ENCODE results near the gene NTF3. TPM values are rescaled to one million over a fixed set of nuclear protein-coding genes. Genes with fewer than 3 reads are reported as not detected.

Gene NTF3
- polyA plus RNA-seq (ENCODE audit: insufficient read length in 4 of 4): 1 to 10 TPM; 3.6 to 5.5 (median 4.8) TPM

DNA sequence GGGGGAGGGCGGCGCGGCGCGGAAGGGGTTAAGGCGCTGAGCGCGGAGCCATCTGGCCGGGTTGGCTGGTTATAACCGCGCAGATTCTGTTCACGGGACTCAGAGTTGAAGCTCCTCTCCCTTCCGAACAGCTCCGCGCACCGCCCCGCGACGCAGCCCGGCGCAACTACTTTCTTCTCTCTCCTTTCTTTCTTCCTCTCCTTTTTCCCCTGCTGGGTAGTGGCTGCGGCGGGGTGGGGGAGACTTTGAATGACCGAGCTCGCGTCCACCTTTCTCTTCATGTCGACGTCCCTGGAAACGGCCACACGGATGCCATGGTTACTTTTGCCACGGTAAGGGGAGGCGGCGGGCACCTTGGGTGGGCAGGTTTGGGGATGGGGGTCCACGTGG, at the start of gene NTF3:
Gene NTF3, plus strand, starts transcription at position 98 of the 390 bp plus-strand sequence. Its CDS starts 217 bp downstream, at position 315.
- DNase-seq (ENCODE audit: low read depth in 4 of 4, low spot score in 3 of 4): no peak

DNA sequence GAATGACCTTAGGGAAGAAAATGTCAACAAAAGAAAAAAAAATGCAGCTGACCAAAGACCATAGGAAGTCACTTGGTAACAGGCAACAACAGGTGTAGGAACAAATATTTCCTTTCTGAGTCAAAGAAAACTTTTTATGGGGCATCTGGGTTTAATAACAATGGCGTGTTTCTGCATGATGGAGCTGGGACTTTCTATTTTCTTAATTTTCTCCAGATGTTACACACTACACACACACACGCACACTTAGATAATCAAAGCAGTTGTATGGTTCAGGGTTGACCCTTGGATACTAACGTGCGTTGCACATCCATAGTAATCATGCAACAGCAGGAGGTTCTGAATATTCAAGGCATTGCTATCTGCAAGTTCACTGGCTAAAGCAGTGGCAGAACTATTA, 47.9 kb upstream of the NTF3 start:
- no peak for DNase-seq (ENCODE audit: low read depth in 4 of 4, low spot score in 3 of 4)

DNA sequence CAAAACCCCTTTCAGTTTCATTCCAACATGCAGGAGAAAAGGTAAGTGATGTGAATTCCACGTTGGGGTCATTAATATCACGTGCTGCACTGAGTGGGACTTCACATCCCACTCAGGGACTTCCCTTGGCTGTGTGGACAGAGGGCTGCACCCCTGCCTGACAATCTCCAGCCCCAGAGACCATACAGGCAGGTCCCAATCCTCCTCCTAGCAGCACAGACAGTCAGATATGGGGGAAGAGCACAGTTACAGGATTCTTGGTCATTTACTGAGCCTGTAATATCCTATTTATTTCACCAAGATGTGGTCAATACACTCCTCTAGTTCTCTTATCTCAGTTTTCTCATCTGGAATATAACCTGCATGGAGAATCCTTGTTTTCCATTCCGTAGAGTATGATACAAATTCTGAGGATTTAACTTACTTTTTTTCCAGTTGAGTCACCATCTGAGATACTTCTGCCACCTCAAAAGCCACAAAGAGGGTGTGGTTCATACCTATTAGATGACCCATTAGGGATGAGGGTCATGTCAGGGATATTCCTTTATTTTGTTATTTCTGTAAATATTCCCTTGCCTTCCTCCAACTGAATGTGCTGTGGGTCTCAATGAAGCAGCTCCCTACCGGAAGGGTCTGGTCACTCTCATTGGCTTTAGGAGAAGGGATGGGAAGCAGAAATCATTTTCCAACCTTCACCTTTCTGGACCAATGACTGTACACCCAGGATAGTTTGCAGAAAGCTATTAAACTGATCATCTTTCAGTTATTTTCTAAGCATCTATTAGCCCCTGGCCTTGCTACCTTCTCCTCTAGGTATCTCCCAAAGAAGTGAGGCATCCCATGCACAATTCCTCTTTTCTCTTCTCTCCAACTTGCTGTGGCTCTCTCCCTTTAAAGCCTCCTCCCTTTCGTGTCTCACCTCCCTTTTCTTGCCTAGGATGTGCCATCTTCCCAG, 43.0 kb upstream of the NTF3 start:
- DNase-seq (ENCODE audit: low read depth in 4 of 4, low spot score in 3 of 4): no peak

DNA sequence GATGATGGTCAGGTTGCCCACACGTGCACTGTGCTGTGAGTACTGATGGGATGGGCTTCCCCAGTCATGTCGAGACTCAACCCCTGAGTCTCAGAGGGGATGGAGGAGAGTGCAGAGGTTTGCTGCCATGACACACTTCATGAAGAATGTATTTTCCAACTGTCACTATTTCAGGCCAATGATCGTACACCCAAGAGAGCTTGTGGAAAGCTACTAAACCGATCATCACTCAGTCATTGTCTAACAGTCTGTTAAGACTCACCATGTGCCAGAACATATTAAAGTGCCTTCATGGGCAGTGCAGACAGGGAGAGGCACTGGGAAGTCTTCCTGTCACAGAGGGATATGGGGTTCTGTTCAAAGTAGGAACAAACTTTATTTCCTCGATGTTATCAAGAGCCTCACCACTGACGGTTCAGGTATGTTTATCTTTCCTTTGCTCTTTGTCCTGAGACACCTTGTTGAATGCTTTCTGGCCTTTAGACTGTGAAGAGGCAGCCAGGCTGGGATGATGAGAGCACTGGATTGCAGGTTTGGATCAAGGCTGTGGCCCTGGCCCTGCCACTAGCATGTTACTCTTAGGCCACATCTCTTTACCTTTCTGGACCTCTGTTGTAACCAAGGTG, 41.6 kb upstream of the NTF3 start:
- DNase-seq (ENCODE audit: low read depth in 4 of 4, low spot score in 3 of 4): no peak

DNA sequence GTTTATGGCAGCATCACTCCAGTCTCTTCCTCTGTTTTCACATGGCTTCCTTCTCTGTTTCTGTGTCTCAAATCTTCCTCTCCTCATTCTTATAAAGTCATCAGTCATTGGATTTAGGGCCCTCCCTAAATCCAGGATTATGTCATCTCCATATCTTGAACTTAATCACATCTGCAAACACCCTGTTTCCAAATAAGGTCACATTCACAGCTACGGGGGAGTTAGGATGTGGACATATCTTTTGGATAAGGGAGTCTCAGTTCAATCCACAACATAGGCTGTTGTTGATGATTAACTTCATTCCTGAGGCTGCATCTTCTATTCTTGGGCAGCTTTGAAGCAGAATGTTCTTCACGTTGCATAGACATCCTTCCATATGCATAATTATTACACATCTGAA, 40.3 kb upstream of the NTF3 start:
- DNase-seq (ENCODE audit: low read depth in 4 of 4, low spot score in 3 of 4): no peak

DNA sequence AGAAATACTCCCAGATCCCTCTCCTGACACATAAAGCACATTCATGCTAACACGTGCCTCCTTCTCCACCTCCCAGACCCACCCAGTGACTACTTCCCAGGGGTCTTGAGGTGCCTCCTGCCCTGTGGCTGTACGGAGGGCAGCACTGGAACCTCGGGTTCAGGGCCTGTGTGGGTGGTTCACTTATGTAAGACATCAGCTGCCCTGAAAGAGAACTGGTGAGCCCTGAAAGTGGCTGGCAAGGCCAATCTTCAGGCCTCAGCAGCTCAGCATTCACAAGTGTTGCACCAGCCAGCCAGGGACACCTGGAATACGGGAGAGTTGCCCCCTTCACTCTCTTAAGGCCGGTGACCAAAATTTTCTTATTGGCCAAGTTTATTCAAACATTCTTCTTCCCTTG, 38.9 kb upstream of the NTF3 start:
- no peak for DNase-seq (ENCODE audit: low read depth in 4 of 4, low spot score in 3 of 4)

DNA sequence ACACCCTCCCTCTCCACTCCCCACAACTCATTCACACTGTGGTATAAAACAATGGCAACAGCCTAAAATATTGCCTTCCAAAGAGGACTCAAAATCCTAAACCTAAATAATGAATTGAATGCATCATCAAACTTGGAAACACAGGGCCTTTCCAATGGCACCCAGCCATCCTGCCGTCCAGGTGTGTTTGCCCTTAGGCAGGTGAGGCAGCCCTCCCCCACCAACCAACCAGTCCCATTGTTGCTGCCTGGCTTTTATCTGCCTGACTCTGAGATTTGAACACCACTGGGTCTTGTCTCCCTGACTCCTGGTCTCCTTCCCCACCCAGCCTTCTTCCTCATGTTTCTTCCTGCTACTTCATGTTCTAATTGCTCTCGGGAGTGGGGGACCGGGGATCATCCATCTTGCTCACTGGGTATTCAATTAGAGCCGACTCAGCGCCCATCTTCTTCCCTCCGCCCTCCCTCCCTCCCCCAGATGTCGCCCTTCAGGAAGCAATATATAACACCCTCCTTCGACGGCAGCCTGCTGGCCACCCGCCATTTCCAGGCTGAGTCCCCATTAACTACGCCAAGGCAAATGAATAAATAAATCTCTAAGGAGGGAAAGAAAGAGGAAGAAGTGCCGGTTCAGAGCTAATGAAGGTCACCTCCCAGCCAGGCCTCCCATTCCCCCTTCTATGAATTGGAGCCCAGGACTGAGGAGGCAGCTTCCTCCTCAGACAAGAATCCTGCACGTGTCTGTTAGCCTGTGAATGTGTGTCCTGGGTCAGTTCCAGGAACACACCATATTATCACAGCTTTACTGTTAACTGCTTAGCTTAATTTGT, 36.3 kb upstream of the NTF3 start:
- DNase-seq (ENCODE audit: low read depth in 4 of 4, low spot score in 3 of 4): peak in 3 of 4 donors; percentile 37 to 51 (median 38)

DNA sequence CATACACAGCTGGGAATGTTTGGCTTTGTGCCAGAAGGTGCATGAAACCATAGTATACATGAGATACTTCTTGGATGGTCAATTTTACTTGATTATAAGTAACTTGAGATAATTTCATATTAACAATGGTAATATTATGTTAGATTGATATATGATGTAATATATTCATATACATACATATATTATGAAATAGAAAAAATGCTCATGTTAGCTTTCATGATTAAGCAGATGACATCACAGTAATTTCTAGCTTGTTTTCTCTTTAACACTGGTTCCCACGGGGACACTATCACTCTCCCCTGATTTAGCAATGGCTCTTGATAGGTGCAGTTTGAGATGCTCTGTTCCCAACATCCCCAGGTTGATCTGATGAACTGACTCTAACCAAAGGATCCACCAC, 35.4 kb upstream of the NTF3 start:
- no peak for DNase-seq (ENCODE audit: low read depth in 4 of 4, low spot score in 3 of 4)

DNA sequence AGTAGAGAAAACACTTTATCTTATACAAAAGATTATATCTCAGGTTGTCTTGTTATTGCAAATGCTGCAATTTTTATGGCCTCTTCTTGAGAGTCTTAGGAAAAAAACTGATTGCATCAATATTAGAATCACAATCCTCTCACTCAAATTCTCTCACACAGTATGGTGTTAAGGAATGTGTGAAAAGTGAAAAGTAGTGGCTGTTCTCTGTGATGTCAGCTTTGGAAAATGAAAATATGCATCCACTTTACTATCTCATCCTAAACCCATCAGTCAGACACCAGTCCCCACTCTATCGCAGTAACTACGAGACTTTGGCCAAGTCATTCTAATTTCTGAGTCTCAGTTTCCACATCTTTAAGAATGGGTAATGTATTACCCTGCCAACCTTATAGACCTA, 32.6 kb upstream of the NTF3 start:
- no peak for DNase-seq (ENCODE audit: low read depth in 4 of 4, low spot score in 3 of 4)

DNA sequence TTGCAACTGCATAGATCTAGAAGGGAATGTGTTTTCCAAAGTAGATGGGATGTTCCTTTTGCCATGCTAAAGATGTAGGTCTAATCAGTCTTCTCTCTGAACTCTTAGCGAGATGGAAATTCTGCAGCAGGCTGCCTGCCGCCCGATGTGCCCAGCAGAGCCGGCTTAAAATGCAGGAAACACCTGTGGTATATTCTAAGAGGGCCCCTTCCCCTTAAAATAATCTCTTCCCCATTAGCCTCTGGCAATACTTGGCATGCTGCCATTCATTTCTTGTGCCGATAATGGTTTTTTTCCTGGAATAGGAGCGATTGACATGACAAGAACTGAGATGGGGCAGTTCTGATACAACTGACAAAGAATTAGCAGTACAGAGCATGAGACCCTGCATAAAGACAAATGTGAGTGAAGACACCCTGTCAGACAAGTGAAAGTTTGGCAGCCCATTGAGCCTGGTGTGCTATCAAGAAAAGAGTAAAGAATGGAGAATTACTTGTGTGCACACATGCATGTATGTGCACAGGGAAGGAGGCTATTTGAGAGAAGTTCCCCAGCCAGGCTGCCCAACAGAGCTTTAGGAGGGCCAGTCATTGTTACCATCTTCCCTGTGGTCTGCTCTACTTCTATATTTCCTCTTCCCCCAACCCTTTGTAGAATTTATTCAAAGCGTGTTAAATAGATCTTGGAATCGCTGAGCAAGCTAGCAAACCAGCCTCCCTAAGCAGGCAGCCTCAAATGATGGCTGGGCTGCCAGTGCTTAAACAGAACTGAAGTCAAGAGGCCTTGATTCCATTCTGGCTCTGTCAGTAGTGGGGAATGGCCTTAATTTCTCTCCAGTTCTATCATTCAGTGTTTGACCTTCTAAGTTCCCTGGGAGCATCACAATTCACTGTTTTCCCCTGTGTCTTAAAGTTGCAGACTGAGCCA, 29.6 kb upstream of the NTF3 start:
- DNase-seq (ENCODE audit: low read depth in 4 of 4, low spot score in 3 of 4): no peak

DNA sequence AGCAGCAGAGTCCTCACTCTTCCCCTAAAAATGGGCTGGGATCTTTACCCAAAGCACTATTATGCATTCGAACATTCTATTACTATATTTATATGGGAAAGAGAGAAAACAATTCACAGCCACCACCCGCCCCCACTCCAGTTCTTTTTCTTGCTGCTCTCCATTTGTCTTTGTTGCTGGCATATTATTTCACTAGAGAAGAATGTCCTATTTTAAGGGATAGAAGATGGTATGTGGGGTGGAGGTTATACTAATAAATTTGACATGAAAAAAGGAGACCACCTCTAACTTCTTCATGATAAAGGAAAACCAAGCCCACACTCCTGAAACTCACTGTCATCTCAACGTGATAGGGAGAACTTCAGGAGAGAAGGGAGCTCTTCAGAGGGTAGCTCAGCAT, 28.5 kb upstream of the NTF3 start:
- no peak for DNase-seq (ENCODE audit: low read depth in 4 of 4, low spot score in 3 of 4)

DNA sequence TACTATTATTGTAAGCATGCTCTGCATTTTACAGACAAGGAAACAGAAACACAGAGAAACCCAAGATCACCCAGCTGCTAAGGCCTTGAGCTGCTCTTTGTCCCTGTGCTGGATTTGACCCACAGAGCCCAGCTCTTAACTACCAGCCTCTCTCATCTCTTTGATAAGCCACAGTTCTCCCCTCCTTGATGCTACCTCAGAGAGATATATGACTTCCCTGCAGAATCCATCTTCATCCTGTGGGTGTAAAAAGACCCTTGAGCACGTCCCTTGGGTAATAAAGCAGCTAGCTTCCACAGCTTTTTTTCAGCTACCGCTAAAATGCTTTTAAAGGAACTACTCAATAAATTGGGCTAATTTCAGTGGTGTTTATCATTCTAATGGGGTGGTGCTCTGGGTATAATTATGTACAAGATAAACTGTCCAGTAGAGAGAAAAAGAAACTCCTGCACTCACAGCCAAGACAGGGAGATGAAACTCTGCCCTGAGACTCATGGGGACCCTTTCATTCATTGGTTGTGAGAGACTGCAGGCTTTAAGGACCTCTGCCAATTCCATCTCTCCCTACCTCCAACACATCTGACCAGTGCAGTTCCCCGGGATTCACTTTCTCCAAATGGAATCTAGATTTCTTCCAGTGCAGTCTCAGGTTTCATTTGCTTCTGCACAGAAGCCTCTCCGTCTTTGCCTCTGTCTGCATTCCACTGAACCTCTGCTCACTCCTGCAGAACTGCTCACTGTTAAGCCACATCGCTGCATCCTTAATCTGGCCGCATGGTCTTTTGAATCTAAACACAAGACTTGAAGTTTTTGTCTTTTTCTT, 24.7 kb upstream of the NTF3 start:
- DNase-seq (ENCODE audit: low read depth in 4 of 4, low spot score in 3 of 4): no peak

DNA sequence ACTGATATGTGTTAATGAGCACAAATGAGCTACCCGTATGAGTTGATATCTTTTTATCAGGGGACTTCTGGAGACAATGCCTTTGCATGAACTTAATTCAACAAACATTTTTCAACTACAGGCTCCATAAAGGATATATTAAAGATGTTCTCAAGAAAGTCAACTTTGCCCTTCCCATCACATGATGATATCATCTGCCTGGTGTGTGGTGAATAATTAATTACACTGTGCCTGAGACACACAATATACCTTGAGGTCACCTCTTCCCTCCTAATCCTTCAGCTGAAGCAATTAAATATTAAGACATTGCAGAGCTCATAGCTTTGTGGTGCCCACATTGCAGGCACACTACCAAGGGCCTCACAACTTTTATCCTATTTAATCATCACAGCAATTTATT, 22.3 kb upstream of the NTF3 start:
- DNase-seq (ENCODE audit: low read depth in 4 of 4, low spot score in 3 of 4): no peak

DNA sequence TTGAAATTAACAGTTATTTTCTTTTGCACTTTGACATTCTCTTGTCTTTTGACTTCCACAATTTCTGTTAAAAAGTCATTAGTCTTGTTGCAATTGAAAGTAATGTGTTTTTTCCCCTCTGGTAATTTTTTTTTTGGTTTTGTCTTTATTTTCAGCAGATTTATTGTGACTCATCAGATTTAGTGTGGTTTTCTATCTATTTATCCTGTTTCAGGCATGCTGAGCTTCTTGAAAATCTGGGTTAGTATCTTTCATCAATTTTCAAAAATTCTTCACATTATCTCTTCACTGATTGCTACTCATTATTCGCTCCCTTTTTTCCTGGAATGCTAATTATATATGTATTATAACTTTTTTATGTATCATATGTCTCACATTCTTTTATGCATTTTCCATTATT, 15.3 kb upstream of the NTF3 start:
- DNase-seq (ENCODE audit: low read depth in 4 of 4, low spot score in 3 of 4): no peak

DNA sequence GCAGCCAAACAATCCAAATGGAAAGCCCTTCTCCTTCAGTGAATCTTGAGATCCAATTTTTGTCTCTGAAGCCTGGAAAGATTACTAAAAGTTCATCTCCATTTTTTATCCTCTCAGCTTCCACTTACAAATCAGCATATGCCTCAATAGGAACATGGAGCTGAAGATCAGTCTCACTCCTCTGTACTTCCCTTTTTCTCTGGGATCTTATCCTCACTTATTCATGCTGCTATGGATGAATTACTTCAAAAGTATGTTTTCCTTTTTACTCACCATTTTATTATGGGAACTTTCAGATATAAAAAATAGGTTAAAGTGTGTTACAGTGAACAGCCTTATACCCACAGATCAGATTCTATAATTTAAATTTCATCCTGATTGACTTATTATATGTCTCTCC, 14.4 kb upstream of the NTF3 start:
- no peak for DNase-seq (ENCODE audit: low read depth in 4 of 4, low spot score in 3 of 4)

DNA sequence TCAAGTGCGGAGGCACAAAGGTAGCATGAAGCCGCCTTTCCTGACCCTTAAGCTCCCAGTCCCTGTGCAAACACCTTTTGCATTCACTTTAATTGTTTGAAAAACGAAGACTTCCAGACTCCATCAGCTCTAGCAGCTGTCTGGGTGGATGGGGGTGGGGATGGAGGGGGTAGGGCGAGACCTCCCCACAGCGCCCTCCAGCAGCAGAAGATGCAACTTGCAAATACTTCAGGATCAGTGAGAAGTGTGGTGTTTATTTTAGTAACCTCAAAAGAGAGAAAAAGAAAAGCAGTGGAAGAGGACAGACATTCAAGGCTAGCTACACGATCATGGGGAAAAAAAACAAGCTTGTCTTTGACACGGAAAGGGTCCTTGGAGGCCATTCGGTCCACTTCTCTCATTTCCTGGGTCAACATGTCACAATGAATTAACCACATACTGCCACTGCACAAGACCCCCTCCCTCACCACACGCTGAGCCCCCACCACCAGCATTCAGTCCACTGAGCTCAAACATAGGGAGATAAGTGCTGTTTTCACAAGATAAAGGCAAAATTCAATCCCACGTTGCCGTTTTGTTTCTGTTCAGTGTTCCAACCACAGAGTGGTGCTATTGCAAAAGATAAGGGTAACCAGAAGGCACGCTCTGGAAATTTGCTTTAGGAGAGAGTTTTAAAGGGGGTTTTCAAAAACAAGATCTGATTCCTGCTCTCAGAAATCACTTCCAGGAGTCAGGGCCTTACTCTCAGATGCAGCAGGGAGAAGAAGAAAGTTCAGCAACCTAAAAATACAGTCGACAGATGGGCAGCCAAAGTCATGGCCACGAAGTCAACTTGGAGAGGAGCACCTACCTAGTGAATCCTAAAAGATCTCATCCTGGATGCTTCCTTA, 3.3 kb upstream of the NTF3 start:
- DNase-seq (ENCODE audit: low read depth in 4 of 4, low spot score in 3 of 4): no peak

DNA sequence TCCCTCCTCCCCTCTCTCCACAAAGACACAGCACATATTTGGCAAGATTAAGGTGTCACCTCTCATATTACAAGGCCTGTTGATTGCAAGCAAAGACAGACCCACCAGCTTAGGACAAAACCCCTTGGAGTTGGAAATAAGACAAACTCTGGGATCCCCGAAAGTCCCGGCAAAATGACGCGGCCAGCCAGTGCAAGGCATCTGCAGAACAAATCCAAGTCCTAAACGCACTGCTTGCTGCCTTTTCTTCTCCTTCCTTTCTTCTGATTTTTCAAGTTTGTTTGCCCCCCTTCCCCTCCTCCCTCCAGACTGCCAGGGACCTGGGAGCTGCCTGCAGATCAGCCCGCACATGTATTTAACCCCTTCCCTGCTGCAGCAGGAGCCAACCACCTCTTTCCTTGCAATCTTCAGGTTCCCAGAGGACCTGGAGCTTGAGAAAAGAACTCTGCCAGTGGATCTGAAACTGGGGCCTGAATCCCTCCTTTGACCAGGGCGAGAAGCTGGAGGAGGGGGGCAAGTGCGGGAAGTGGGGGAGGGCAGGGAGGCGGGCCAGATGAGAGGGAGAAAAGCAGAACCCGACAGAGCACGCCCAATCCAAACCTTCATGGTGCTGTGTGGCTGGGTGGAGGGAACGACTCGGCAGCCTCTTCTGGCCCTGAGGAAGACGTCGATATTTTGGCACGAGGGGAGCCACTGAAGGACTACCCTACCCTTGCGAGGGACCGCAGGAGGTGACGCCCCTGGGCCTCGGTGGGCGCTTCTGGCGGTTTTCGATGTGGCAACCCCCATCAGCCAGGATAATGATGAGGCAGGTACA, 2.0 kb upstream of the NTF3 start:
- DNase-seq (ENCODE audit: low read depth in 4 of 4, low spot score in 3 of 4): no peak
